GM21515 (cell line): ENCODE measurements around the gene RPGRIP1L.

Experiments
- ATAC-seq: cut with Tn5 transposase; IDR thresholded peaks from one replicate; pipeline ENCODE4 v1.9.1; 2021; ENCODE audit not compliant: unreplicated experiment

The RPGRIP1L gene

DNA sequence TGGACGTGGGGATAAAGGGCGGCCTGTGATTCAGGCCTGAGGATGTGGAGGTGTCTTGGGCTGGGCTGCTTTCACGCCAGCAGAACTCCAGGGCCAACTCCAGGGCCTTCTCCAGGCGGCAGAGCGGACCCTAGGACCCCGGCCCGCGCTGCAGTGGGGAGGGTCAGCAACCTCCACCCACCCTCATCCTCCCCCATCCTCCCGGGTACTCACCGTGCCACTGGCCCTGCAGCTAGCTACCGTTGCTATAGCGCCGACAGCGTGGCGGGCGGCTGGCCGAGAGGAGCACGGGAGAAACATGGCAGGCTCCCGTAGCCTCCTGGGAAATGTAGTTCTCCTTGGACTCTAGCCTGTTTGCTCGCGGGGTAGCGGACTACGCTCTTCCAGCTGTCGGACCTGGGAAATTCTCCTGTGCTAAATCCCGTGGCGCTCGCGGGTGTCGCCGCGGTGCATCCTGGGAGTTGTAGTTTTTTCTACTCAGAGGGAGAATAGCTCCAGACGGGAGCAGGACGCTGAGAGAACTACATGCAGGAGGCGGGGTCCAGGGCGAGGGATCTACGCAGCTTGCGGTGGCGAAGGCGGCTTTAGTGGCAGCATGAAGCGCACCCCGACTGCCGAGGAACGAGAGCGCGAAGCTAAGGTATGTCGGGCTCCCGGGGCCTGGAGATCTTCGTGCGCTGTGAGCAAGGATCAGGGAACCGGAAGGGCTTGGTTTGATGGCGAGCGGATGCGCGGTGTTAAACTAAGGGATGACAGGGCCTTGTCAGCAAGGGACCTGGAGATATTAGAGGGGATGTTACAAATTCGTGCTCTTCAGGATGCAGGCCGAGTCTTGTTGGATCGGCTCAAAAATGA is at the start of gene RPGRIP1L, which contains the start of gene FTO:
Gene RPGRIP1L, minus strand, starts transcription at position 270 of the 855 bp plus-strand sequence. CDS start 3,136 bp downstream, outside the sequence.
Gene FTO, plus strand, starts transcription at position 567 of the 855 bp plus-strand sequence.
- ATAC-seq = peak; percentile 99

DNA sequence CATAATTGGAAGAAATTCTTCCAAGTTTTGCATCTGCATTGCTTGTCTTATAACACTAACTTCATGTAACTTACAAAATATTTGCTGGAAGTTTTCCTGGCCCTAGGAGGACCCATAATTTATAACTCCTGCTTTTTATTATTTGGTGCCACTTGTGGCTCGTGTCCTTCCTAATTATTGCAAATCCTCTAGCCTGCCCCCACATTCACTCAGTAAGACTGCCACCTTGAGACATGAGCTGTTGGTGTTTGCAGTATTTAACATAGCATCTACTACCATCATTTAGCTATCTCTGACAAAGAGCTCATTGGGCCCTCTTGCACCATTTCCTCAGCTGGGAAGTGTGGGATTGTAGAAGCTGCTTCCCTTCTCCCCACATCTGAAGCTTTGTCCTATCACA is 49.8 kb upstream of the RPGRIP1L start:
- ATAC-seq = no peak

GRCh38 chr16:53752560-53752959 is 48.9 kb upstream of the RPGRIP1L start:
- ATAC-seq = no peak

DNA sequence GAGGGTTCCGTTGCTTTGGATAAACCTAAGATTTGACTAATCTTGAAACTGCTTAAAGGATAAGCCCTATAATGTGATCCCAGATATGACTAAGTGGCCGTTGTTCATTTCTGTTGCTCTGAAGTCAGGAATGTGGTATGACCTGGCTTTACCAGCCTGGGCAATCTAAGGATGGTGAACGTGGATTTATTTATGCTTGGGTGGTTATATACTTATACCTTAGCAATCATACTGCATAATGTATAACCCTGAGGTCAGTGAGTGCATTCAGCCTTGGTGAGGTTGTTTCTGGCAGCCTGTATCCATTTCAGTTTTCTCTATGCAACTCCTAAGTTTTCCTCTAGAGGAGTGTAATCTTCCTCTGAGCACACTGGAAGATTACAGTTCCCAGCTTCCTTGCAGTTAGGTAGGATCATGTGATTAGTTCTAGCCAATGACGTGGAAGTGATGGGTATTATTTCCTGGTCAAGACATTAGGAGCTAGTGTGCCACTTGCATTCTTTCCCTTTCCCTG is 42.2 kb upstream of the RPGRIP1L start:
- ATAC-seq = no peak

GRCh38 chr16:53745086-53745485 is 41.4 kb upstream of the RPGRIP1L start:
- ATAC-seq = no peak

- no peak for ATAC-seq
These were observed 40.8 kb upstream of the RPGRIP1L start for GRCh38 chr16:53744449-53744848.

DNA sequence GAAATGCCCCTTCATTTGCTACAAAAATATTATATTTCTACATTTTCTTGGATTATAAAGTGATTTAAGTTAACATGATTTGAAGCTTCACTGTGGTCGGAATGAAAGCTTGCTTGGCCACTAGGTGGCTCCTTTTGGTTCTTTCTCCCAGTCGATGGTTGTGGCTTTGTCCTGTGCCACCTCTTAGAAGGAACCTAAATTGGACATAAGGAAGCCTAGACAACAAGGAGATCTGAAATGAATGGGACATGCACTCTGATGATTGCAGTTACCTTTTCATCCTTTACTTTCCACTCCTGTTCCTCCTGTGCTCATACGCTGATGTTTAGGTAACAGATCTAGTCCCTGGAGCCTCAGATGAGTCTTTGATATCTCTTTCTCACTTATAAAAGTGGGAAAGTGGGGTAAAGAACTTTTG is 39.5 kb upstream of the RPGRIP1L start:
- ATAC-seq = no peak

GRCh38 chr16:53741546-53741945 is 37.9 kb upstream of the RPGRIP1L start:
- no peak for ATAC-seq

- no peak for ATAC-seq
These were observed 37.4 kb upstream of the RPGRIP1L start for GRCh38 chr16:53740933-53741531.

DNA sequence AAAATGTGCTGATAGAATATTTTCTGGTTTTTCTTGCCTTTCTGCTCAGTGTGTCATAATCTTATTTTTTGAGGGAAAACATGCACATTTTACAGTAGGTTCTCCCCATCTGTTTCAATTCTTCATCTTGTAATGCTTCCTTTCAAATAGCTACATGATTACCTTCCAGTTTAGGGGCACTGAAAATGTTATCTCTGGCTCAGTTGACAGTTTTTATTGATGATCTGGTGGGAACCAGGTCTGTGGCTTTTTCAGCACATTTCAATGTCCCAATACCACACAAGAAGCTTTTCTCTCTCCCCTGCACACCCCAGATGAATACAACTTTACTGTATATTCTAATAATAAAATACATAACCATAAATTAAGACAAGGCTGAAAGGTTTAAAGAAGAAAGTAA is 36.8 kb upstream of the RPGRIP1L start:
- no peak for ATAC-seq

GRCh38 chr16:53737552-53737951 is 33.9 kb upstream of the RPGRIP1L start:
- no peak for ATAC-seq

DNA sequence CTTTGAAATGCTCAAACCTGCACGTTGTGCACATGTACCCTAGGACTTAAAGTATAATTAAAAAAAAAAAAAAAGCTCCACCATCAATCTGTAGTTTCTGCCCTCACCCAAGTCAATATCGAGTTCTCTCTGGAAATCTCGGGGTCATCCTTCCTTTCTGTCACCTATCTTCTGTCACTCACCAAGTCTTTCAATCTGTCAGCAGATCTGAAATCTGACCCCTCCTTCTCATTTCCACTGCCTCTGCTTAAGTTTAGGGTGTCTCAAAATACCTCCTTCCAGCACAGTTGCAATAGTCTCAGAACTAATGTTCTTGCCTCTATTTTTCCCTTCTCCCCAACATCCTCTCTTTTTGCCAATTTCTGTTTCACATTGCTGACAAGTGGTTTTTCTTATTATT is 32.6 kb upstream of the RPGRIP1L start:
- ATAC-seq = no peak

DNA sequence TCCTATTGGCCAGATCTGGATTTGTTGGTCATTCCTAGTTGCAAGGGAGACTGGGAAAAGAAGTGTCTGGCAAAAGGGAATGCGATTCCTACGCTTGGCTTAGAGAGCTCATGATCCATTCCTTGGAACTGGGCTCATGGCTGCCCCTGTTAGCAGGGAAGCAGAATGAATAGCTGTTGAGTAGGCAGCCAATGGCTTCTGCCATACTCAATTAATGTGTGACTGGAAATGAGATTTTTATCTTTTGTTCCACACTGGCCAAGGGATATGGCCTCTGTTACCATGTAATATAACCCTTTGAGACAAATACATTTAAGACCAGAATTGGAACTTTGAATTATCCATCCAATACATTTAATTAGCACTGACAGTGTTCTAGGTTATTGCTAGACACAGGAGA is 31.2 kb upstream of the RPGRIP1L start:
- ATAC-seq = no peak

GRCh38 chr16:53732296-53732929 is 28.8 kb upstream of the RPGRIP1L start:
- ATAC-seq = no peak

DNA sequence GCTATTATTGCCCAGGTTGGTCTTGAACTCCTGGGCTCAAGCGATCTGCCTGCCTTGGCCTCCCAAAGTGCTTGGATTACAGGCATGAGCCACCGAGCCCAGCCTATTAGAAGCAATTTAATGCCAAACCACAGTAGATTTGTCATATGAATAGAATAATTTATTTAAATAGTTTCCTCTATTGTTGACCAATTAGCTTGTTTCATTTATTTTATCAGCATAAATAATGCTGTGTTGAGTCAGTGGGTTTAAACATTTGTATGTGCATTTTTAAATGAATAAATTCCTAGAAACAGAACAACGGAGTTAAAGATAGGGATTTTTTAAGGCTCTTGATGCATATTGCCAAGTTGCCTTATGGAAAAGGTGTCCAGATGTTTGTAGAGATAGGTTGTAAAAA is 27.0 kb upstream of the RPGRIP1L start:
- ATAC-seq = no peak

DNA sequence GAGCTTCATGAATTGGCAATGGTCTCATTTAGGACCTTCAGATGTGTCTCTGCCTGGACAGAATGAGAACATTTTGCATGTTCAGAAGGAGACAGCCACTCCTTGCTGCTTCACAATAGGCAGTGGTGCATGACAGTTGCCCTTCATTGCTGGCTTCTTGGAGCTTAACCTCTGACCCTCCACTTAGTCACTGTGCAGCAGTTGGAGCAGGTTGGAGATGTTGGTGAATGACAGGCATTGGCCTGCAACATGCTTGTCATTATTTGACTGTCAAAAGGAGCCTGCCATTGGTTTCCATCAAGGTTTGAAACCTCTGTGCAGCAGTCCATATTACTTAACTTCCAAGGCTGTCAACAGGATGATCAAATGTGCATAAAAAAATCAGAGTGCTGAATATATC is 23.0 kb upstream of the RPGRIP1L start:
- no peak for ATAC-seq

DNA sequence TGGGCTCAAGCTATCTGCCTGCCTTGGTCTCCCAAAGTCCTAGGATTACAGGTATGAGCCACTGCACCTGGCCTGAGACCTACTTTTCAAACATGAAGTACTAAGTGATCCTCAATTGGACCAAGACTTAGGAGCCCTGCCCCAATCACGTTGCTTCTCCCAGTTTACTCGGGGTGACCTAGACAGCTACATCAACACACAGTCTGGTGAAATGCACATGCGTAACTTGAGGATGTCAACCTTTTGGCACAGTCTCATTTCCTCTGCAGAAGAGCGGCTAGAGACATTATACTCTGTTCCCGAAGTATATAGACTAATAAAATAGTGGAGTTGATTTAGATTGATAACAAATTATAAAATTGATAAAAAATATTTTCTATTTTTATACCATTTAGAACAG is 17.4 kb upstream of the RPGRIP1L start:
- no peak for ATAC-seq

GRCh38 chr16:53717577-53717976 is 13.9 kb upstream of the RPGRIP1L start:
- no peak for ATAC-seq

GRCh38 chr16:53715023-53715384 is 11.3 kb upstream of the RPGRIP1L start:
- ATAC-seq = no peak

DNA sequence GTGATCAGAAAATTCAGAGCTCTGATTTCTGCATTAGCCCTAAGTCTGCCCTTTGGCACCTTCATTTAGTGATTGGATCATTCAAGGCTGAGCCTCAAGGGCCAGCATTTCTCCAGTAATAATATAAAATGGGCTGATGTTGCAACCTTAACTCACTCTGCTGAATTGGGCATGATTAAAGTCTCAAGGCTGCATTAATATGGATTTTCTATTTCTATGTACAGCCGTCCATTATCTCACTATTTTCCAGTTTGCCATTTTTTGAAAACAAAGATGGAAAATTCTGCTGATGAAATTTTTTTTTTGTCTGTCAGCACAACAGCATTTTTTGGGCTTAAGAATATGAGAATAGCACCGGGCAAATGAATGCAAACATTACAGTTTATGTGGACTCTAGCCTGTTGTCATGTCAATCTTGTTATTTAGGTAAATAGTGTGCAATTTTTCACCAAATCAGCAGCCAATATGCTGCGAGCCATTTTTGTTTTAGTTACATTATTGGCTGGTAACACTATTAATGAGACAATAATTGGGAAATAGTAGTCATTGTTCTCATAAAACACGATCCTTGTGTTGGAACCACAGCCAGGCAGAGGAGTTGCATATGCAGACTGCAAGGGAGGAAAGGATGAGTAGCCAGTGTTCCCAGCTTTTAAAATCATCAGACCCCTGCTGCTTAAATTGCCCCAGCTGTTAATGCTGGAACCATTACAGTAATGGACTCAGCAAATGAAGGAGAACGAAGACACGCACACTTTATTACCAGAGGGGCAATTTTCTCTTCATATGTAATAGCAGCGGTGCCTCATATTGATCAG is 10.8 kb upstream of the RPGRIP1L start:
- ATAC-seq = no peak
